B cell (primary cell): ENCODE measurements around the gene SEC16B.

Experiments used
- CTCF ChIP-seq: fragments of 200-600 bp; IDR thresholded peaks from one replicate; pipeline ENCODE4 v1.8.0; 2022; ENCODE audit warnings: antibody characterized with exemption, mild to moderate bottlenecking
- EZH2 ChIP-seq: IDR thresholded peaks from 2 replicates; pipeline ENCODE4 v1.6.1; 2012; ENCODE audit warnings: borderline replicate concordance, low read depth, mild to moderate bottlenecking, moderate library complexity, low read length; ENCODE audit not compliant: insufficient read depth, poor library complexity, severe bottlenecking

GRCh38 chr1:177998696-177999631 is 29.1 kb upstream of the SEC16B start:
- TF ChIP-seq CTCF = no peak
- no peak for TF ChIP-seq EZH2
